K562 (cell line): ENCODE measurements around the gene CHD2. TPM values are rescaled to one million over a fixed set of nuclear protein-coding genes. Genes with fewer than 3 reads are reported as not detected.

Experiments used
- ATAC-seq: fragments of 200-7000 bp; cut with Tn5 transposase; 3 replicates; pipeline ENCODE4 v1.9.1; 2020; ENCODE audit warnings: moderate library complexity
- BruUV-seq: library from RNA; stranded (reverse); fragments of 400-500 nt; replicated peaks from 2 replicates; lab custom pipeline; 2021; lab: Mats Ljungman, UMichigan
- CTCF ChIA-PET: fragments of 300-600 bp; formaldehyde crosslinking; extraction: SDS; loops from one replicate; lab custom pipeline; 2021; ENCODE audit warnings: low intra/inter-chr PET ratio; lab: Yijun Ruan, JAX
- POLR2A ChIA-PET: fragments of 300-600, 350-650 bp; sonication (Branson Sonifier 250); formaldehyde crosslinking; extraction: SDS; loops from one replicate; lab custom pipeline; 2021; ENCODE audit warnings: antibody characterized with exemption, inconsistent platforms; lab: Yijun Ruan, JAX
- DNase-seq, 4 experiments: peaks; one replicate each; pipeline versions ENCODE4 v3.0.0 to v3.0.0-alpha.2; 2011 to 2018; ENCODE audit warnings: low spot score in 3 of 4, mixed read lengths in 3 of 4; ENCODE audit errors: extremely low read depth in 1 of 4
- FAIRE-seq: peaks from 2 replicates; lab custom pipeline; 2011; peaks lifted over from hg19 to GRCh38; lab: Jason Lieb, UNC
- H2AFZ ChIP-seq: 2 replicates; pipeline ENCODE4 v1.6.0; 2011; ENCODE audit warnings: low read depth, low read length, control low read depth, inconsistent platforms
- H3K27ac ChIP-seq: fragments of 200-600 bp; 3 replicates; pipeline ENCODE4 v1.8.0; 2011; ENCODE audit warnings: low read depth, mild to moderate bottlenecking, control low read depth, inconsistent platforms, low read length, moderate library complexity, mixed read lengths; ENCODE audit errors: extremely low read depth
- H3K27me3 ChIP-seq, 2 experiments: fragments of 300-600 bp in 1 of 2; 2 replicates in 1 of 2; 3 replicates in 1 of 2; pipeline versions ENCODE4 v1.6.0 to v1.8.0; 2011; ENCODE audit warnings: inconsistent platforms in 2 of 2, low read length in 2 of 2, mild to moderate bottlenecking in 1 of 2, mixed read lengths in 1 of 2, moderate library complexity in 1 of 2; ENCODE audit not compliant: control insufficient read depth in 2 of 2, insufficient read depth in 2 of 2
- H3K36me3 ChIP-seq: fragments of 300-600 bp; 3 replicates; pipeline ENCODE4 v1.8.0; 2011; ENCODE audit warnings: mild to moderate bottlenecking, low read length, inconsistent platforms; ENCODE audit not compliant: control insufficient read depth, insufficient read depth
- H3K4me1 ChIP-seq, 2 experiments: fragments of 200-600 bp in 1 of 2; replicated peaks in 1 of 2; 2 replicates in 1 of 2; 3 replicates in 1 of 2; pipeline versions ENCODE4 v1.5.1 to v1.8.0; 2011; ENCODE audit warnings: inconsistent platforms in 2 of 2, low read length in 2 of 2, mild to moderate bottlenecking in 1 of 2, mixed read lengths in 1 of 2, moderate library complexity in 1 of 2; ENCODE audit not compliant: control insufficient read depth in 2 of 2, insufficient read depth in 2 of 2
- H3K4me2 ChIP-seq: 2 replicates; pipeline ENCODE4 v1.6.1; 2011; ENCODE audit warnings: low read length, control low read depth, inconsistent platforms, mixed read lengths; ENCODE audit not compliant: insufficient read depth
- H3K4me3 ChIP-seq: fragments of 200-600 bp; sonication (generic), shearing (Covaris generic); 2 replicates; pipeline ENCODE4 v1.5.1; 2016; ENCODE audit warnings: control low read depth, inconsistent platforms
- H3K79me2 ChIP-seq: fragments of 200-600 bp; 3 replicates; pipeline ENCODE4 v1.8.0; 2011; ENCODE audit warnings: low read length, inconsistent platforms; ENCODE audit not compliant: control insufficient read depth, insufficient read depth
- H3K9ac ChIP-seq, 2 experiments: 2 replicates each; pipeline versions ENCODE4 v1.6.0 to v1.6.1; 2011; ENCODE audit warnings: low read depth in 2 of 2, low read length in 2 of 2, control low read depth in 1 of 2, inconsistent platforms in 1 of 2, mild to moderate bottlenecking in 1 of 2, mixed read lengths in 1 of 2; ENCODE audit not compliant: insufficient read depth in 1 of 2
- H3K9me1 ChIP-seq: one replicate; pipeline ENCODE4 v1.6.0; 2011; ENCODE audit warnings: inconsistent platforms, mild to moderate bottlenecking, low read length, moderate library complexity; ENCODE audit not compliant: control insufficient read depth, insufficient read depth
- H3K9me3 ChIP-seq: replicated peaks from 2 replicates; pipeline ENCODE4 v1.5.1; 2011; ENCODE audit warnings: low read depth, low read length, inconsistent platforms; ENCODE audit not compliant: control insufficient read depth, insufficient read depth
- H4K20me1 ChIP-seq: replicated peaks from 2 replicates; pipeline ENCODE4 v1.6.1; 2011; ENCODE audit warnings: low read length, inconsistent platforms, mixed read lengths; ENCODE audit not compliant: control insufficient read depth, insufficient read depth
- CHCHD3 ChIP-seq: fragments of 250-450 bp; sonication (Bioruptor Pico); IDR thresholded peaks from 2 replicates; pipeline ENCODE4 v2.1.2; 2022; ENCODE audit warnings: mild to moderate bottlenecking
- HNRNPK ChIP-seq: fragments of 200-400 bp; formaldehyde crosslinking; IDR thresholded peaks from one replicate; pipeline ENCODE4 v1.6.1; 2018; ENCODE audit warnings: mild to moderate bottlenecking, low read depth, low read length; ENCODE audit not compliant: poor library complexity, severe bottlenecking
- JUN ChIP-seq, 2 experiments: sonication (generic) in 1 of 2; formaldehyde crosslinking in 1 of 2; IDR thresholded peaks; 2 replicates each; pipeline versions ENCODE4 v1.6.1 to v1.8.0; 2012 to 2022; ENCODE audit warnings: borderline replicate concordance in 2 of 2, mild to moderate bottlenecking in 2 of 2, improper control_type of control experiment in 1 of 2, low read depth in 1 of 2, low read length in 1 of 2, missing genetic modification reagents in 1 of 2
- SMARCA5 ChIP-seq: fragments of 450-650 bp; IDR thresholded peaks from 2 replicates; pipeline ENCODE4 v1.6.1; 2016
- WGBS: fragments of 100-300 bp; shearing (Covaris generic); methylation state at CpG from one replicate; pipeline ENCODE4 v1.1.6; 2016; ENCODE audit warnings: low coverage, mixed read lengths; ENCODE audit not compliant: insufficient coverage; ENCODE audit errors: missing lambda C conversion rate; 5-methylcytosine and 5-hydroxymethylcytosine counted together
- in situ Hi-C: fragments of 300-500 bp; cut with MboI; formaldehyde crosslinking; loops from 4 replicates; pipeline ENCODE4 v1.15.0; 2018; ENCODE audit warnings: inconsistent platforms, mixed read lengths
- intact Hi-C: fragments of 100-400 bp; cut with micrococcal nuclease; formaldehyde crosslinking; loops from 2 replicates; pipeline ENCODE4 v1.14.2; 2022
- polyA plus RNA-seq, 8 experiments: library from polyadenylated mRNA; depleted of rRNA in 4 of 8; stranded (reverse) in 5 of 8; unstranded in 3 of 8; fragments of >200 nt; fragmentation: Nextera tagmentation in 2 of 8; fragmentation: Illumina TruSeq in 1 of 8; extraction: Ambion mirVana in 2 of 8; extraction: Trizol in 1 of 8; gene quantifications; 2 replicates each; pipeline versions ENCODE4 v1.2.1 to v1.2.3, GENCODE V29; 2011 to 2014; ENCODE audit warnings: inconsistent platforms in 1 of 8, missing spikeins in 1 of 8
- total RNA-seq, 7 experiments: library from RNA; depleted of rRNA in 6 of 7; stranded (reverse); fragments of >200 nt in 6 of 7; fragmentation: Illumina TruSeq in 2 of 7; extraction: Trizol in 2 of 7; gene quantifications; 2 replicates each; pipeline versions ENCODE4 v1.2.1 to v1.2.3, GENCODE V29; 2011 to 2021; ENCODE audit warnings: low replicate concordance in 1 of 7

CHD2 gene
- total and polyA plus RNA-seq, 9 of the 15 experiments (the other 6 are each of a cell fraction or from before 2014, with no cell fraction given) = 38.9 to 70.8 (median 56.2) TPM

- Histone ChIP-seq H4K20me1 (0 out of 2 replicates have a peak, but pooled peaks cover 9% of the 10 kb centered on the region), H3K9me3 (no peaks in the 10 kb centered on the region), H3K9ac (no peak overlapping the region; a peak in 1 of 4 replicates), H3K79me2 (no peaks in the 10 kb centered on the region), H3K4me1 (peaks cover 0 to 41% of the 10 kb centered on the region in 2 experiments; a peak in 2 of 5 replicates), H3K9me1 (no peaks in the 10 kb centered on the region), H3K4me2 (no peak overlapping the region), H3K4me3 (no peak overlapping the region)
- no TSS peak for BruUV-seq
- ATAC-seq = no peak
- POLR2A ChIA-PET = interaction anchor here (0.6 to 1.4 kb wide), 5 partner anchors 11 to 1438 kb away, joined by 3 to 4 read pairs (median 3); no protein-coding TSS in a partner anchor
- intact Hi-C loops = no loop called here
- DNase-seq = no peak
- TF ChIP-seq HNRNPK (no peak), SMARCA5 (no peak), CHCHD3 (CRISPR knock-in tag) (no peak), JUN (IDR thresholded peaks at IDR 0.05; ENCODE audit: borderline replicate concordance, low read depth, low read length) (no peak), JUN (CRISPR knock-in tag; IDR thresholded peaks at IDR 0.05; ENCODE audit: borderline replicate concordance) (no peak)
- TF ChIP-seq, all 486 proteins: peak for 0
- FAIRE-seq = no peak
- Histone ChIP-seq H2AFZ (no peak overlapping the region), H3K36me3 (no peaks in the 10 kb centered on the region), H3K27ac (no peak overlapping the region), H3K27me3 (peaks cover 37 to 88% of the 10 kb centered on the region in 2 experiments; a peak in 4 of 5 replicates)
- in situ Hi-C loops = loop anchor here (25.0 kb wide), 1 partner anchor 1264 kb away; no protein-coding TSS in a partner anchor
- 14% methylated on average over 17 of the region's 18 CpGs for WGBS
- CTCF ChIA-PET = no interaction called here
Observed at GRCh38 chr15:93047621-93048425, 147.7 kb downstream of the CHD2 start.
